ENCODE results near the gene DPYSL3. TPM values are rescaled to one million over a fixed set of nuclear protein-coding genes. Genes with fewer than 3 reads are reported as not detected.

DPYSL3 gene
- total RNA-seq, 1 donor from 2014 or later = 414 TPM

DNA sequence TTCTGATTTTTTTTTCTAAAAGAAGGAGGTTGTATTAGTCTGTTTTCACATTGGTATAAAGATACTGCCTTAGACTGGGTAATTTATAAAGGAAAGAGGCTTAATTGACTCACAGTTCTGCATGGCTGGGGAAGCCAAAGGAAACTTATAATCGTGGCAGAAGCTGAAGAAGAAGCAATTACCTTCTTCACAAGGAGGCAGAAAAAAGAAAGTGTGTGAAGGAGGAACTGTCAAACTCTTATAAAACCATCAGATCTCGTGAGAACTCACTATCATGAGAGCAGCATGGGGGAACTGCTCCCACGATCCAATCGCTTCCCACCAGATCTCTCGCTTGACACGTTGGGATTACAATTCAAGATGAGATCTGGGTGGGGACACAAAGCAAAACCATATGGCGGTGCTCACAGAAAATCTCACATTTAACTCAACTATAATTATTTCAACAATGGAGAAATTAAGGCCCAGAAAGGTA, 27.1 kb downstream of the DPYSL3 start:
- Histone ChIP-seq H3K27ac (no peak overlapping the region), H3F3A (ENCODE audit: low read depth) (peaks cover 27% of the 10 kb centered on the region), H3K4me2 (no peak overlapping the region), H4K20me1 (ENCODE audit: low read depth) (peaks cover 59% of the 10 kb centered on the region), H3K36me3 (no peaks in the 10 kb centered on the region), H3K9ac (no peak overlapping the region), H3K4me1 (peaks cover 46% of the 10 kb centered on the region), H3K27me3 (no peaks in the 10 kb centered on the region), H3K79me2 (ENCODE audit: low read depth) (peaks cover 99% of the 10 kb centered on the region), H3K4me3 (no peak overlapping the region), H3K9me3 (ENCODE audit: low read depth) (no peaks in the 10 kb centered on the region), H2AFZ (replicated peaks) (no peak overlapping the region)
- H3K4me1 Mint-ChIP-seq = peaks cover 38% of the 10 kb centered on the region
- H3K4me3 Mint-ChIP-seq = no peak overlapping the region
- H3K27me3 Mint-ChIP-seq (ENCODE audit: insufficient read depth, low read depth) = peaks cover 3% of the 10 kb centered on the region
- TF ChIP-seq, protein P1, sequence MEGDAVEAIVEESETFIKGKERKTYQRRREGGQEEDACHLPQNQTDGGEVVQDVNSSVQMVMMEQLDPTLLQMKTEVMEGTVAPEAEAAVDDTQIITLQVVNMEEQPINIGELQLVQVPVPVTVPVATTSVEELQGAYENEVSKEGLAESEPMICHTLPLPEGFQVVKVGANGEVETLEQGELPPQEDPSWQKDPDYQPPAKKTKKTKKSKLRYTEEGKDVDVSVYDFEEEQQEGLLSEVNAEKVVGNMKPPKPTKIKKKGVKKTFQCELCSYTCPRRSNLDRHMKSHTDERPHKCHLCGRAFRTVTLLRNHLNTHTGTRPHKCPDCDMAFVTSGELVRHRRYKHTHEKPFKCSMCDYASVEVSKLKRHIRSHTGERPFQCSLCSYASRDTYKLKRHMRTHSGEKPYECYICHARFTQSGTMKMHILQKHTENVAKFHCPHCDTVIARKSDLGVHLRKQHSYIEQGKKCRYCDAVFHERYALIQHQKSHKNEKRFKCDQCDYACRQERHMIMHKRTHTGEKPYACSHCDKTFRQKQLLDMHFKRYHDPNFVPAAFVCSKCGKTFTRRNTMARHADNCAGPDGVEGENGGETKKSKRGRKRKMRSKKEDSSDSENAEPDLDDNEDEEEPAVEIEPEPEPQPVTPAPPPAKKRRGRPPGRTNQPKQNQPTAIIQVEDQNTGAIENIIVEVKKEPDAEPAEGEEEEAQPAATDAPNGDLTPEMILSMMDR (IDR thresholded peaks at IDR 0.05) = no peak
- TF ChIP-seq EZH2 (IDR thresholded peaks at IDR 0.05) = no peak
- no peak for TF ChIP-seq EZH2phosphoT487 (IDR thresholded peaks at IDR 0.05)
- no peak for DNase-seq (ENCODE audit: low spot score)
- peak overlapping the region; percentile 87 for H3K27ac Mint-ChIP-seq
- peaks cover 7% of the 10 kb centered on the region for H3K9me3 Mint-ChIP-seq
- peaks cover 16% of the 10 kb centered on the region for H3K36me3 Mint-ChIP-seq

DNA sequence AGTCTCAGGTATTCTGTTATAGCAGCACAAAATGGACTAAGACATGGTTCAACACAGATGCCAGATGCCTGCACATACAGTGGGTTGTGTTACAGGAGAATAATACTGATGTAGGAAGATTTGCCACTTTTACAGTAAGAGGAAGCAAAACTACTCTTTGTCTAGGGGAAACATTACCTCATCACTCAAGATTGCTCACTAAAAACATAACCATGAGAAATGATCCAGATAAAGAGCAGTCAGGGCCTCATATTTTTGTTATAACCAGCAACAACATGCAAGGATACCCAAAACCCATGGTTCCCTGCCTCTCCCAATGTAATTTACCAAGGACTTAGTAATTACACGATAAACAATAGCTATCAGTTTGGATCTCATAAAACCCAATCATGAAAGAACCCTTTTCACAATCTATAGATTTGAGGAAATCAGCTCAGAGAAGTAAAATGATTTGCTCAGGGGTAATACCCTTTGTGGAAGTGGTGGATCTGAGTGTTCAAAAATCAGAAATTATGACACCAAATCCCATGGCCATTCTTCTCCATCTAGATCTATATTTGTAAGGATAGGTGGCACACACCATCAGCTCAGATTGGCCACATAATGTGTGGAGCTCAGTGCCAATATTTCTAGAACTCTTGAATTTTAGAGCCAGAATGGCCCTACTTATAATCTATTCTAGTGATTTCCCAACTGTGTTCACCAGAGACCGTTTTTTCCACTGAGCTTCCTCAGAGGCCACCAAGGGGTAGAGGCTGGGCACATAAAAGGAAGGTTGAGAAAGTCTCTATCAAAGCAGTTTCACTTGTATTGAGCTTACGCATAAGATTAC, 27.8 kb downstream of the DPYSL3 start:
- H3K36me3 Mint-ChIP-seq = peaks cover 19% of the 10 kb centered on the region
- Histone ChIP-seq H3K4me1 (peaks cover 40% of the 10 kb centered on the region), H3K9ac (no peak overlapping the region), H3K27ac (no peak overlapping the region), H3K9me3 (ENCODE audit: low read depth) (no peaks in the 10 kb centered on the region), H3K79me2 (ENCODE audit: low read depth) (peaks cover 96% of the 10 kb centered on the region), H3K4me2 (no peak overlapping the region), H3K27me3 (no peaks in the 10 kb centered on the region), H3K36me3 (no peaks in the 10 kb centered on the region), H3K4me3 (no peak overlapping the region), H2AFZ (replicated peaks) (no peak overlapping the region), H3F3A (ENCODE audit: low read depth) (peaks cover 20% of the 10 kb centered on the region), H4K20me1 (ENCODE audit: low read depth) (peaks cover 57% of the 10 kb centered on the region)
- no peak overlapping the region for H3K4me3 Mint-ChIP-seq
- peaks cover 3% of the 10 kb centered on the region for H3K27me3 Mint-ChIP-seq (ENCODE audit: insufficient read depth, low read depth)
- no peak overlapping the region for H3K27ac Mint-ChIP-seq
- no peak for DNase-seq (ENCODE audit: low spot score)
- TF ChIP-seq EZH2phosphoT487 (IDR thresholded peaks at IDR 0.05) (no peak), EZH2 (IDR thresholded peaks at IDR 0.05) (no peak)
- TF ChIP-seq, protein P1 (IDR thresholded peaks at IDR 0.05) = no peak
- H3K4me1 Mint-ChIP-seq = peaks cover 38% of the 10 kb centered on the region
- peaks cover 10% of the 10 kb centered on the region for H3K9me3 Mint-ChIP-seq

DNA sequence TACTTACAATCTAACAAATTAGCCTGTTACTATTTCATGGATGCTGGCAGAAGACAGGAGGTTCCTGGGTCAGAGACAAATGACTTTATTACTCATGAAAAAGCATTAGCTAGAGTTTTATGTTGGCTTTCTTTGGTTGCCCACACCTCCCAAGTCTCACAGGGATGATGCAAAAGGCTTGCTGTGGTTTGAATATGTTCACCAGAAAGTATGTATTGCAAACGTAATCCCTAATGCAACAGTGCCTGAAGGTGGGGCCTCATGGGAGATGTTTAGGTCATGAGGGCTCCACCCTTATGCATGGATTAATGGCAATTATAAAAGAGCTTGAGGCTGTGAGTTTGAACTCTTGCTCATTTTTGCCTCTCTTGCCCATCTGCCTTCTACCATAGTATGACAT, 28.5 kb downstream of the DPYSL3 start:
- peaks cover 3% of the 10 kb centered on the region for H3K27me3 Mint-ChIP-seq (ENCODE audit: insufficient read depth, low read depth)
- Histone ChIP-seq H3K9ac (no peak overlapping the region), H3K27me3 (no peaks in the 10 kb centered on the region), H4K20me1 (ENCODE audit: low read depth) (peaks cover 57% of the 10 kb centered on the region), H3K4me2 (no peak overlapping the region), H3K4me3 (no peak overlapping the region), H3F3A (ENCODE audit: low read depth) (peaks cover 20% of the 10 kb centered on the region), H3K36me3 (no peaks in the 10 kb centered on the region), H3K9me3 (ENCODE audit: low read depth) (no peaks in the 10 kb centered on the region), H3K4me1 (peaks cover 37% of the 10 kb centered on the region), H3K27ac (no peak overlapping the region), H2AFZ (replicated peaks) (no peak overlapping the region), H3K79me2 (ENCODE audit: low read depth) (peaks cover 96% of the 10 kb centered on the region)
- TF ChIP-seq EZH2 (IDR thresholded peaks at IDR 0.05) (no peak), EZH2phosphoT487 (IDR thresholded peaks at IDR 0.05) (no peak)
- TF ChIP-seq, protein P1 (IDR thresholded peaks at IDR 0.05) = no peak
- no peak overlapping the region for H3K4me3 Mint-ChIP-seq
- peaks cover 22% of the 10 kb centered on the region for H3K36me3 Mint-ChIP-seq
- DNase-seq (ENCODE audit: low spot score) = no peak
- H3K4me1 Mint-ChIP-seq = peaks cover 38% of the 10 kb centered on the region
- peaks cover 16% of the 10 kb centered on the region for H3K9me3 Mint-ChIP-seq
- H3K27ac Mint-ChIP-seq = no peak overlapping the region

Data from neural progenitor cell (in vitro differentiated cells).